Measurements from ENCODE around the gene FGF12. TPM values are rescaled to one million over a fixed set of nuclear protein-coding genes. Genes with fewer than 3 reads are reported as not detected.

FGF12 gene
- total RNA-seq, 4 donors from 2014 or later = 0.42 to 1.5 (median 0.62) TPM

DNA sequence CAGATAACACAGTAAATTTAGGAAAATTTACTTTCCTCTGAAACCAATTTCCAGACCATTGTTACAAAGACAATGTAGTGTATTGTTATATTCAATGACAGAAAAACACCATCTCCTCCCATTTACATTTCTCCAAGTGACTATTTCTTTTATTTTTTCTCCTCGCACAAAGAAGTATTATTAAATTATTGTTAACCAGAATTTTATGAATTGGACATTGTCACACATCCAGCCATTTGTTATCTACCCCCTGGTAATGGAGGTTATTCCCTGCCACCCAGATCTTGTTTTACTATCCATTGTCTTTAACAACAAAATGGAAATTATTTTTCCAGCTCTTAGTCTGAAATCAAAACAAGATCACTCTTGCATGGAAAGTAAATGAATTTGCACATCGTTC, 511.3 kb downstream of the FGF12 start:
- H3K27ac ChIP-seq = no peak overlapping the region
- no peaks in the 10 kb centered on the region for H3K27me3 ChIP-seq
- no peak overlapping the region for H3K4me3 ChIP-seq
- no peaks in the 10 kb centered on the region for H3K9me3 ChIP-seq
- no peaks in the 10 kb centered on the region for H3K36me3 ChIP-seq
- TF ChIP-seq POLR2A (IDR thresholded peaks at IDR 0.05) = no peak
- TF ChIP-seq, protein P1, sequence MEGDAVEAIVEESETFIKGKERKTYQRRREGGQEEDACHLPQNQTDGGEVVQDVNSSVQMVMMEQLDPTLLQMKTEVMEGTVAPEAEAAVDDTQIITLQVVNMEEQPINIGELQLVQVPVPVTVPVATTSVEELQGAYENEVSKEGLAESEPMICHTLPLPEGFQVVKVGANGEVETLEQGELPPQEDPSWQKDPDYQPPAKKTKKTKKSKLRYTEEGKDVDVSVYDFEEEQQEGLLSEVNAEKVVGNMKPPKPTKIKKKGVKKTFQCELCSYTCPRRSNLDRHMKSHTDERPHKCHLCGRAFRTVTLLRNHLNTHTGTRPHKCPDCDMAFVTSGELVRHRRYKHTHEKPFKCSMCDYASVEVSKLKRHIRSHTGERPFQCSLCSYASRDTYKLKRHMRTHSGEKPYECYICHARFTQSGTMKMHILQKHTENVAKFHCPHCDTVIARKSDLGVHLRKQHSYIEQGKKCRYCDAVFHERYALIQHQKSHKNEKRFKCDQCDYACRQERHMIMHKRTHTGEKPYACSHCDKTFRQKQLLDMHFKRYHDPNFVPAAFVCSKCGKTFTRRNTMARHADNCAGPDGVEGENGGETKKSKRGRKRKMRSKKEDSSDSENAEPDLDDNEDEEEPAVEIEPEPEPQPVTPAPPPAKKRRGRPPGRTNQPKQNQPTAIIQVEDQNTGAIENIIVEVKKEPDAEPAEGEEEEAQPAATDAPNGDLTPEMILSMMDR (IDR thresholded peaks at IDR 0.05) = no peak
- WGBS, 2 donors = 66 to 67% methylated on average over 2 of the region's 2 CpGs
- no peak for DNase-seq (ENCODE audit: low spot score in 2 of 2)
- no peaks in the 10 kb centered on the region for H3K4me1 ChIP-seq

DNA sequence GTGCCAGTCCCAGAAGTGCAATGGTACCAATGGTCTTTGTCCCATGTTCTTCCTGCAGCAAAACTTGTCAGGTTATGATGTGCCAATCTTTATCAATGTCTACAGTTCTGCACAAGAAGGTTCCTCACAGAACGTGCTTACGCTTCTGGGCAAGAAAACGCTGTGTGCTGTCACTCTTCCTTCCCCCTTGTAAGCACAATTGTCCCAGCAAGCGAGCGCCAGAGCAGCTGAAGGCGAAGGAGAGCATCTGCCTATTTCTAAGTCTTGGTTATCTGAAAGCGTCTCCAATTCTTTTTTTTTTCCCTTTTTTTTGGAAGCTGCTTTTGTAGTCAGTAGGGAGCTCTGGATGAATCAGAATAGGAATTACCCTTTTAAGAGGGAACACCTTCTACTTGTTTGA, 514.4 kb downstream of the FGF12 start:
- no peak for DNase-seq (ENCODE audit: low spot score in 2 of 2)
- WGBS, 2 donors = 84 to 90% methylated on average over 7 of the region's 7 CpGs
- TF ChIP-seq POLR2A (IDR thresholded peaks at IDR 0.05) (no peak), EP300 (IDR thresholded peaks at IDR 0.05) (no peak)
- TF ChIP-seq, protein P1 (IDR thresholded peaks at IDR 0.05) = no peak
- Histone ChIP-seq H3K36me3 (no peaks in the 10 kb centered on the region), H3K27ac (no peak overlapping the region), H3K9me3 (no peaks in the 10 kb centered on the region), H3K4me1 (no peaks in the 10 kb centered on the region), H3K27me3 (no peaks in the 10 kb centered on the region), H3K4me3 (no peak overlapping the region)

DNA sequence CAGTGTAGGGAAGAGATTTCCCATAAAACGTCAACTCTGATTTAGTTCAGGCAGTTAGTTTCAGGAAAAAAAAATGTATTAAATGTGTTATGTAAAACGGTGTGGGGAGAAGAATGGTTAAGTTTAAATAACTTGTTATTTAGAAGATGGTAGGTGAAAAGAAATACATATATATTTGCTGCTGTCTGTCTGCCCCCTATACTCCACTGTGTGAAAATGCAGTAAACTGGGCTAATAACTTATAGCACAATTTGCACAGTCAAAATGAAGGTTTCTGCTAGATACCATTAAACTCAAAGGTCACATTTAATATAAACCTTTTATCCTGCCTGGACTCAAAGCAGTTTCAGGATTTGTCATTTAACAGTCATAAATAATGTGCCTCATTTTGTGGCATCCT, 515.0 kb downstream of the FGF12 start:
- Histone ChIP-seq H3K27ac (no peak overlapping the region), H3K4me3 (no peak overlapping the region), H3K27me3 (no peaks in the 10 kb centered on the region), H3K4me1 (no peaks in the 10 kb centered on the region), H3K36me3 (no peaks in the 10 kb centered on the region), H3K9me3 (no peaks in the 10 kb centered on the region)
- DNase-seq (ENCODE audit: low spot score in 2 of 2) = no peak
- TF ChIP-seq POLR2A (IDR thresholded peaks at IDR 0.05) (no peak), EP300 (IDR thresholded peaks at IDR 0.05) (no peak)
- TF ChIP-seq, protein P1 (IDR thresholded peaks at IDR 0.05) = no peak
- 62 to 69% methylated on average over 2 of the region's 2 CpGs for WGBS, 2 donors

GRCh38 chr3:192207651-192208050, 519.7 kb downstream of the FGF12 start:
- no peaks in the 10 kb centered on the region for H3K27me3 ChIP-seq
- DNase-seq (ENCODE audit: low spot score in 2 of 2) = no peak
- WGBS, 2 donors = 8 to 28% methylated on average over 2 of the region's 2 CpGs
- TF ChIP-seq, protein P1 (IDR thresholded peaks at IDR 0.05) = no peak
- TF ChIP-seq EP300 (IDR thresholded peaks at IDR 0.05) (no peak), POLR2A (IDR thresholded peaks at IDR 0.05) (no peak)
- H3K4me3 ChIP-seq = no peak overlapping the region
- no peak overlapping the region for H3K27ac ChIP-seq
- H3K9me3 ChIP-seq = no peaks in the 10 kb centered on the region
- no peaks in the 10 kb centered on the region for H3K4me1 ChIP-seq
- no peaks in the 10 kb centered on the region for H3K36me3 ChIP-seq

- no peak for TF ChIP-seq POLR2A (IDR thresholded peaks at IDR 0.05)
- TF ChIP-seq EP300 (IDR thresholded peaks at IDR 0.05) = no peak
- TF ChIP-seq, protein P1 (IDR thresholded peaks at IDR 0.05) = no peak
- WGBS, 2 donors = 66 to 81% methylated on average over 3 of the region's 3 CpGs
- no peak overlapping the region for H3K27ac ChIP-seq
- no peak overlapping the region for H3K4me3 ChIP-seq
- no peaks in the 10 kb centered on the region for H3K4me1 ChIP-seq
- H3K9me3 ChIP-seq = no peaks in the 10 kb centered on the region
- no peaks in the 10 kb centered on the region for H3K36me3 ChIP-seq
- no peak for DNase-seq (ENCODE audit: low spot score in 2 of 2)
- no peaks in the 10 kb centered on the region for H3K27me3 ChIP-seq
Observed at GRCh38 chr3:192207239-192207638, 520.1 kb downstream of the FGF12 start.

Measured in tibial nerve (tissue), 4 donors.